ENCODE data around the gene HARBI1. TPM values are rescaled to one million over a fixed set of nuclear protein-coding genes. Genes with fewer than 3 reads are reported as not detected.

The HARBI1 gene
- total and polyA plus RNA-seq, 2 donors (not counting 3 experiments of a cell fraction or from before 2014, with no cell fraction given), result 2.7 to 4.7 TPM

DNA sequence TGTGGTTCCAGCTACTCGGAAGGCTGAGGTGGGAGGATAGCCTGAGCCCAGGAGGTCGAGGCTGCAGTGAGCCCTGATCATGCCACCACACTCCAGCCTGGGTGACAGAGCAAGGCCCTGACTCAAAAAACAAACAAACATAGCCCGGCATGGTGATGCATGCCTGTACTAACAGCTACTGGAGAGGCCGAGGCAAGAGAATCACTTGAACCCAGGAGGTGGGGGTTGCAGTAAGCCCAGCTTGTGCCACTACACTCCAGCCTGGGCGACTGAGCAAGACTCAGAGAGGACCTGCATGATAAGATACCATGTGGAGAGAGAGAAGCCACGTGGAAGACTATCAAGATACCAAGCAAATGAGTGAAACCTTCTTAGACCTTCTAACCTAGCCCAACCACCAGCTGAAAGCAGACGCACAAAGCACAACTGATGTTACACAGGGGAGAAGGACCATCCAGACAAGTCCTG is 59.3 kb downstream of the HARBI1 start:
- no TSS peak for BruUV-seq (replicated peaks)
- dilution Hi-C loops (cut with MboI; ENCODE audit: extremely low pct_ligation_motif_present, low sequenced_read_pairs), result no loop called here
- H3K4me3 ChIP-seq (replicated peaks in 1 of 3; ENCODE audit: insufficient read depth in 1 of 3, low read depth in 1 of 3, low read length in 3 of 3), result no peak overlapping the region
- no peaks in the 10 kb centered on the region for H3K36me3 ChIP-seq (ENCODE audit: control insufficient read depth in 2 of 2, extremely low read depth in 1 of 2, insufficient read depth in 2 of 2, low read length in 2 of 2)
- FAIRE-seq, result no peak
- no peaks in the 10 kb centered on the region for H3K9me1 ChIP-seq (replicated peaks; ENCODE audit: control insufficient read depth, extremely low read depth, insufficient read depth, low read length)
- CTCF ChIA-PET, result interaction anchor here (0.7 to 1.3 kb wide), 4 partner anchors 13 to 70 kb away, joined by 3 to 5 read pairs (median 4); no protein-coding TSS in a partner anchor
- H3K79me2 ChIP-seq (ENCODE audit: control insufficient read depth, insufficient read depth, low read length), result peaks cover 59% of the 10 kb centered on the region
- no peak overlapping the region for H2AFZ ChIP-seq (ENCODE audit: low read depth, low read length)
- H3K27ac ChIP-seq (ENCODE audit: insufficient read depth, low read depth, low read length), result no peak overlapping the region
- H3K27me3 ChIP-seq (ENCODE audit: control insufficient read depth in 2 of 2, insufficient read depth in 2 of 2, low read length in 2 of 2), result no peaks in the 10 kb centered on the region
- POLR2A ChIA-PET, result interaction anchor here (0.6 kb wide), 1 partner anchor 612 kb away, joined by 12 read pairs; no protein-coding TSS in a partner anchor
- H3K9me3 ChIP-seq (replicated peaks; ENCODE audit: control insufficient read depth, insufficient read depth, low read length), result no peaks in the 10 kb centered on the region
- no peaks in the 10 kb centered on the region for H4K20me1 ChIP-seq (replicated peaks; ENCODE audit: control insufficient read depth, extremely low read depth, insufficient read depth, low read length)
- DNase-seq (ENCODE audit: low read depth, low spot score), result no peak
- TF ChIP-seq MYC (IDR thresholded peaks at IDR 0.05; ENCODE audit: low read depth, low read length) (no peak), JUN (IDR thresholded peaks at IDR 0.05; ENCODE audit: borderline replicate concordance, insufficient read depth, insufficient read length, low read depth) (no peak), FOS (IDR thresholded peaks at IDR 0.05; ENCODE audit: borderline replicate concordance, insufficient read depth, low read length) (no peak), GATA2 (IDR thresholded peaks at IDR 0.05; ENCODE audit: insufficient read depth, insufficient read length, low read depth, low read length) (no peak), POLR2AphosphoS5 (IDR thresholded peaks at IDR 0.05; ENCODE audit: insufficient read depth, low read depth, low read length) (no peak), POLR2A (IDR thresholded peaks at IDR 0.05; ENCODE audit: low read depth, low read length) (no peak), EZH2 (IDR thresholded peaks at IDR 0.05; ENCODE audit: borderline replicate concordance, low read depth, low read length, severe bottlenecking) (no peak)
- TF ChIP-seq, protein P1, sequence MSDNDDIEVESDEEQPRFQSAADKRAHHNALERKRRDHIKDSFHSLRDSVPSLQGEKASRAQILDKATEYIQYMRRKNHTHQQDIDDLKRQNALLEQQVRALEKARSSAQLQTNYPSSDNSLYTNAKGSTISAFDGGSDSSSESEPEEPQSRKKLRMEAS (IDR thresholded peaks at IDR 0.05; ENCODE audit: insufficient read depth, insufficient read length), result no peak
- TF ChIP-seq, protein P2, sequence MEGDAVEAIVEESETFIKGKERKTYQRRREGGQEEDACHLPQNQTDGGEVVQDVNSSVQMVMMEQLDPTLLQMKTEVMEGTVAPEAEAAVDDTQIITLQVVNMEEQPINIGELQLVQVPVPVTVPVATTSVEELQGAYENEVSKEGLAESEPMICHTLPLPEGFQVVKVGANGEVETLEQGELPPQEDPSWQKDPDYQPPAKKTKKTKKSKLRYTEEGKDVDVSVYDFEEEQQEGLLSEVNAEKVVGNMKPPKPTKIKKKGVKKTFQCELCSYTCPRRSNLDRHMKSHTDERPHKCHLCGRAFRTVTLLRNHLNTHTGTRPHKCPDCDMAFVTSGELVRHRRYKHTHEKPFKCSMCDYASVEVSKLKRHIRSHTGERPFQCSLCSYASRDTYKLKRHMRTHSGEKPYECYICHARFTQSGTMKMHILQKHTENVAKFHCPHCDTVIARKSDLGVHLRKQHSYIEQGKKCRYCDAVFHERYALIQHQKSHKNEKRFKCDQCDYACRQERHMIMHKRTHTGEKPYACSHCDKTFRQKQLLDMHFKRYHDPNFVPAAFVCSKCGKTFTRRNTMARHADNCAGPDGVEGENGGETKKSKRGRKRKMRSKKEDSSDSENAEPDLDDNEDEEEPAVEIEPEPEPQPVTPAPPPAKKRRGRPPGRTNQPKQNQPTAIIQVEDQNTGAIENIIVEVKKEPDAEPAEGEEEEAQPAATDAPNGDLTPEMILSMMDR (IDR thresholded peaks at IDR 0.05; ENCODE audit: extremely low read depth in 1 of 2, insufficient read depth in 1 of 2, low read depth in 1 of 2, low read length in 2 of 2), result no peak
- no peak overlapping the region for H3K9ac ChIP-seq (replicated peaks; ENCODE audit: extremely low read depth, insufficient read depth, low read length)
- H3K4me1 ChIP-seq (ENCODE audit: control insufficient read depth, extremely low read depth, insufficient read depth, low read length), result peaks cover 48% of the 10 kb centered on the region
- intact Hi-C loops (cut with micrococcal nuclease), result no loop called here
- H3K4me2 ChIP-seq (ENCODE audit: insufficient read depth, low read length), result no peak overlapping the region
